Stimulated activated CD4-positive, alpha-beta T cell treated with anti-CD3 and anti-CD28 coated beads, Interleukin-1b, Interleukin-23, amount 100 ng/mL, for 24 hours (primary cell): ENCODE measurements around the gene MPDZ.

Experiments
- DNase-seq, 4 experiments: peaks; one replicate each; pipeline ENCODE4 v3.0.0-alpha.2; 2020; ENCODE audit warnings: low read depth in 4 of 4, low spot score in 1 of 4

MPDZ gene

DNA sequence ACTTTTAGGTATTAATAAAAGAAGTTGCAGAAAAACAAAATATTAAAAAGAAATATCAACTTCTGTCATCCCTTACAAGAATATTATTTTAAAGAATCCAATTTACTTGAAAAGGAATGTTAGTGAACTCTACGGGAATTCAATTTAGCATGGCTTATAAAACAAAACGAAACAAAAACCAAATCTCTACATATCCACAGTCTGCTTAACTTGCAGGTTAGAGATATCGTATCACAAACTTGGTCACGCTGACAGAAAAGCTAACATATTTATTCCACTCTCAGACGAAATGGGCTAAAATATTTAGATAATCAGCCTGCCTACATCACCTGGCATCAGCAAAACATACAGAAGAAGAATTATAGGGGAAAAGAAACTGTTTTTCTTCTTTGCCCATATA lies 92.7 kb downstream of the MPDZ start:
- no peak for DNase-seq

DNA sequence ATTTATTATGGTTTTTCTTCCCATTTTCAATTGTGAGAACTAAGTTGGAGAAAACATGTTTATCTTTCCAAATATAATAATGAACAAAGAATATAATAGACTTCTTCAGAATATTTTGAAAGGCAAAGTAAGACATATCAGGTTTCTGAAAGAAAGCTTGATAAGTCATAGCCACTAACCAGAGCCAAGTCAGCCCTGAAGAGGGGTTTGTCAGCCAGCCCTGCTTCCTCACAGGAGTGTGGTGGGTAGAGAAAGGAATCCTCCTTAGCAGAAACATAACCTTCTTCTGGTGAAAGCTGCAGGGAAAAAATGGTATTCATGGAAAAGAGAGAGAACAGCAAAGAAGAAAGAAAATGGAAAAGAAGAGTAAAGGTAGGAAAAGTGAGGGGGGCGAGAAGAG lies 93.4 kb downstream of the MPDZ start:
- DNase-seq: no peak

DNA sequence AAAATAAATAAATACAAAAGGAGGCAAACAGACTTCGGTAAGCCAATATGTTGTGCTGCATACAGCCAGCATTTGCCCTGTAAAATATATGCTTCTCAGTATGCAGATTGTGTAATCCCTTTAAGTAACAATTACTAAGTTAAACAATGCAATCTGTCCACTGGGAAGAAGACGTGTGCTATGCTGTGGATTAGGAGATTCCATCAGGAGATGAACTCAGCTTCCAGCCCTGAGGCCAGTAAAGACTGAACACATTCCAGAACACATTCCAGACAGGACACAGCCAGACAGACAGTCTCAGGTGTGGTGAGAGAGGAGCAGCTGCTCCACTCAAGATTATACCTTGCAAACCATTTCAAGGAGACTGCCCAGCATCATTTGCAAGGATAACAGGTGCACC lies 97.8 kb downstream of the MPDZ start:
- DNase-seq: no peak

DNA sequence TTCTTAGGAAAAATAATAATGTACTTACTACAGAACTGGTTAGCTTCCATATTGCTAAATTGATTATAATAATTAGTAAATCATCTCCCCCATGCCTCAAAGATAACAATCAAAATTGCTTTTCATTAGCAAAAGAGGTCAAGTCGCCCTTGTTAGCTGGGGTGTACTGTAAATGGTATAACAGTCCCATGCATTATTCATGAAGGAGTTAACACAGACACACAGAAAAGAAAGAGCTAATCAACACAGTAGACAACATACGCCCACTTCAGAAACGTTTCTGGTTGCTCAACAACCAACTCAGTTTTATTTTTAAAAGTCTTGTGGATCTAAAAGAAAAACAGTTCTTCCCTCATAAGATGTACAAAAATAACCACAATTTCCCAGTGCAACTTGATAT lies 100.2 kb downstream of the MPDZ start:
- no peak for DNase-seq

DNA sequence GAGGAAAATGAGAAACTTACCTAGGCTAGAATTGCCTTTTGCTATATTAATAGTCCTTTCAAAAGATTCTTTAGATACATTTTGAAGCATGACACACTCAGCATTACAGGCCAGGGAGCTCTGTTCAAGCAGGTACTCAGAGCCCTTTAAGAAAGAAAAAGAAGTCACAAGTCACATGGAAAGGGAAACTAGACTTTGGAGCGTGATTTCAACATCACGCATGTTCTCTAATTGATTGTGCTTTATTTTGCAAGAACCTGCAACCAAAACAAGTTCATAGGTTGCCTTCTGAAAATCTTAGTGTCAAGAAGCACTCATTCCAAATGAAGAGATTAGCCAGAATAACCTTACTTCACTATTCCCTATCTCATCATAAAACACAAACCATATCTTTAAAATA lies 103.8 kb downstream of the MPDZ start:
- no peak for DNase-seq

DNA sequence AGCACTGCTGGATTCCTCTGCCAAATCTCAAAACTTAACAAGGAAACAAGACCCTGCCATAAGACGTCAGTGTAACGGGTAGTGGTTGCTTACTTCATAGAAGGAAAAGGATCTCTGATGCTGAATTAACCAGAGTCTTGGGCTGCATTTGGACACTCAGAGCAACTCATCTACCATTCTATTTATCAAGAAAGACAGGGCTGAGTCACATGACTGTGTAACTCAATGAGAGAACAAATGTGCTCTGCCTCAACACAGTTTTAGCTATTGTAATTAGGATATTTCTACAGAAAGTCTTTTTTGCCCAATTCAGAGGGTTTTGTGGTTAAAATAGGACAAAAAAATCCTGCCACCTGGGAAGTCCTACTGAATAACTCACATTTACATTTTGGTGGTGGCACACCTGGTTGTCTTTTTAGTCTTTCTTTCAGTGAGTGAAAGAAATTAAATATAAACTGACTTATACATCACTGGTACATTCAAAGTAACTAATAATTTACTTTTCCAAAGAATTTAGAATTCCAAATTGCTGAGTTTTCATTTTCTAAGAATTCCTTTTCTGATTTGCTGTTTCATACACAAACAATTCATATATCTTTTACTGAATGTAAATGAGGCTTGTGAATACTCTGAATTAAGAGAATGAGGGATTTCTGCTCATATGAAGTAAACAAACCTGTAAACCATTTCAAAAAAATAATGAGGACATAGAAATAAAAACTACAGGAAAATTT lies 104.4 kb downstream of the MPDZ start:
- DNase-seq: no peak

DNA sequence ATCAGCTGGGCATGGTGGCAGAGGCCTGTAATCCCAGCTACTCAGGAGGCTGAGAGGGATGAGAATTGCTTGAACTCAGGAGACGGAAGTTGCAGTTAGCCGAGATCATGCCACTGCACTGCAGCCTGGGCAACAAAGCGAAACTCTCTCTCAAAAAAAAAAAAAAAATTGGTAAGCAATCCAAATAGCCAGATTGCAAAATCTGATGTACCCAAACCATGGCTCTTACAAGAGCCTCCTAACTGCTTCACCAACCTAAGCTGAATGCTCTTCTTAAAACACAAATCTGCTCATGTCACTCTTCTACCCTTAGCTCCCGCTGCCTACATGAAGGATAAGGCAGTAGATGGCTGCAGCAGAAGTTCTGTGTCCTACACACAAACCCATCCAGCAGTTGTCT lies 105.9 kb downstream of the MPDZ start:
- no peak for DNase-seq

DNA sequence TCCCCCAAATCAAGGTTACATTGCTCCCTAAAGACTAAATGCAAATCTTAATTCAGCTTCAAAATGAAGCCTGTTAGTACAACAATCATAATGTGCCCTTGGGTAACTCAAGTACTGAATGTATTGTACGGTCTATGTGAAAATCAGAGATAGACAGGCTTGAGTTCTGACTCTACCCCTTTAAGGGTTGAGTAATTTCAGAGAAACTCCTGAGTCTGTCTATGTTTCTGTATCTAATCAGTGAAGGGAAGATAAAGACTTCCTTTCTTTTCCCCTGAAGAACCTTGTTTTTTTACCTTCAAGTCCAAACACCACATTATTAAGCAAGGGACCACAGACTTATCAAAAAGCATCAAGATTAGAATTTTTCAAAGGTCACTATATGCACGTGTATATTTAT lies 108.2 kb downstream of the MPDZ start:
- no peak for DNase-seq

DNA sequence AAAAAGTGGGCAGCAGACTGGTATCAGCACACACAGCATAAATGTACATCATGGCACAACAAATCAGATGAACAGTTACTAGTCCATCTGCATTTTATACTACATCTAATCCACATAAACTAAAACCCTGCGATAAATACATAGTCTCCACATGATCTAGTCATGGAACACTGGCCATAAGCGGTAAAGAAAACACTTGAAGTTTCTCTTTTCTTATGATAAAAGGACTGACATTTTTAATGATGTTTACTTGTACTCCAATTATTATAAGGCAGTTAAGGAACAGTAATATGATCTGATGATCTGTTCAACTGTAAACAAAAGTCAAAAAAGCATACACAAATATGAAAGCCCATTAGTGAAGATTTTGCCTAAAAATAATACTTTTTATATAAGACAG lies 112.5 kb downstream of the MPDZ start:
- DNase-seq: no peak

DNA sequence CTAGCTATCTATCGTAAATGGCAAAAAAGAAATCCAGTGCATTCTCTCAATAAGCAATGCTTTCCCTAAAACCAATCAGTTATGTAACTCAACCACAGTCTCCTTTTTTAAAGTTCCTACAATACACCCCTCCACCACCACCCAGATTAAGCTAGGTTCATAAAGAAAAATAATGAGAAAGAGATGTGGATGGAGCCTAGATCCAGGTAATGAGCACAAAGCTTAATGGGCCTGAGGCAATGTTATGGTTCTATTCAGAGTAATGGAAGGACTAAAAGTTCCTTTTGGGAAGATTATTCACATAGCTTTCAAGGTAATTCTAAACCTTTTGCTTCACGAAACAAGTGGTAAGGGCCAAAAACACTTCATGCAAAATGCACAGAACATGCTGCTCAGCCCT lies 113.5 kb downstream of the MPDZ start:
- no peak for DNase-seq

DNA sequence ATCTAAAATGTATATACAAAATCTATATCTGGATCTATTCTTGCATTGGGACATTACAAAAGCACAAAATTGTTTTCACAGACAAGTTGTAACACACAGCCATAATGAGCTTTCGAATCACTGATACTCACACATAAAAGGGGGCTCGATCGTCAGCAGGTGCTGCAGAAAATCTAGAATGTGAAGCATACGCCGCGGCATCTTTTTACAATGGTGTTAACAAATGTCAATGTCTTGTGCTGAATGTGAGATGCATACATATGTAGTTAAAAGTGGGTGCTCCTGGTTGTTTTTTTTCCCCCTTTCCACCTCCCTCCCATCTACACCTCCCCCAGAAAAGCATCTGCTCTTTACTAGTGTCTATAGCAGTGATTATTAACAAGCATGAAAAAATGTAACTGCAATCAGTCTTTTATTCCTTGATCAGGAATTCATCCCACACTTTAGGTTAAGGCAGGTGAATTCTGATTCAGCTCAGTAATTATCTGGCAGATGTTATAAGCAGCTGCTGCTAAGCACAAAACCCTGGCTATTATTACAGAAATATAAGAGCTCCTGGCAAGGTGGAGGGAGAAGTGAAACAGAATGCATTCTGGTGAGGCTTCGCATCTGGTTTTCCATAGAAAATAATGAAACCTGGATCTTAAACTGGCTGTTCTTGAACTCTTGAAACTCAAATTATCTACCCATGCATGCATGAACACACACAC lies 114.1 kb downstream of the MPDZ start:
- DNase-seq: no peak

DNA sequence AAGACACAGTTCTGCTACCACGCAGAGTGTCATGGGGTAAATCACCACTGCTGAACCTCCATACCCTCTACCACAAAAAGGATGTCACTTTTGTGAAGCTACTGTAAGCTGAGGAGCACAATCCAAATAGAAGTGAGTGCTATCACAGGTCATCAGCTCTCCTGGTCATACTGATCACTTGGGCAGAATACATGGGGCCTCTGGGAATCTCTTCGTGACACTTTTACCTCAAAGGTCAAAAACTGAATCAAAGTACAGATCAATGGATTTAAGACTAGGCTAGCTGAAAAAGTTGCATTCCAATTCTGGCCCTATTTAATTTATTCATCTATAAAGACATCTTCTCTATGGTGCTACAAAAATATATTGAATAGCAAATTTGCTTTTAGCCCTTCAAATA lies 115.5 kb downstream of the MPDZ start:
- no peak for DNase-seq

DNA sequence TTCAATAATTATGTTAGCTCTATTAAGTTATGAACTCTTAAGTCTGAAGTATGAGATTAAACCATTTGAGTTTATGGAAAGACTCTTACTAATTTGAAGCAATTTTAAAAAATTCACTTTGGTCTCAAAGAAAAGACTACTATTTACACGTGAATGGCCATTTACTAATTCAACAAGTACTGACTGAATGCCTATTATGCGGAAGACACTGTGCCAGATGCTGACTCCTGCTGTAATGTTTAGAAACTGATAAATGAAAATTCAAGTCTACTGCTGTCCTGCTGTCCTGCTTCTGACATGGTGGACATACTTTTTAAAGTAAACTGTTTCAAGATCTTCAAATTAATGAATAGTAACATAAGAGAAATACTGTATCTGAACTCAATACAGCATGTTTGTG lies 116.2 kb downstream of the MPDZ start:
- no peak for DNase-seq

DNA sequence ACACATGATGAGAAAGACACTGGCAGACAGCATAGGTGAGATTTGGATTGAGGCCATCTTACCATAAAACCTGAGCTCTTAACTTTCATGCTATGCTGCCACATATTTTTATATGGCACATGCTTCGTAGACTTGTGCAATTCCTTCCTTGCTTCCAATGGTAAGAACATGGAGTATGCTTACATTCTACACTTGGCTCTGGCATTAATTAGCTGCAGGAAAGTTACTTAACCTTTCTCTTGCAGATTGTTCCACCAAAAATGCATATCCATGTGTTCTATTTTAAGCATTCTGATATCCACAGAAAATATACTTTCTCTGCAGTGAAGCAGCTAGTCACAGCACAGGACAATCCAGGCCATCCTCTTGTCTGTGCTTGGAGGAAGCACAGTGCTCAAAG lies 119.4 kb downstream of the MPDZ start:
- no peak for DNase-seq

DNA sequence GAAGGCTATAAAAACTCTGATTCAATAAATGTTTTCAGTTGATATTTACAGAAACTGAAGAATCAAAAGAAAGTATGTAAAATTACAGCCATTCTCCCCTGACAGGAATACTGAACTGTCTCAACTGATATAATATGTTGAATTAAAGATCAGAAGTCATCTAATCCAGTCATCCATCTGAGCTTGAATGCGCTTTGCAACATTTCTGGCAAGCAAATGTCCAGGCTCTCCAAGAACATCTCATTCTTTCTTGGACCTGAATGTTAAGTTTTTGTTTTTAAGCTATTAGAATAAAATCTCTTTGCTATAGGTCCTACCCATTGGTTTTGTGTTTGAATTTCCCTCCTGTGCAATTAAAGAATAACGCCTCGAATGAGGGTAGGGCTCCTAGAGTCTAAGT lies 120.5 kb downstream of the MPDZ start:
- no peak for DNase-seq

DNA sequence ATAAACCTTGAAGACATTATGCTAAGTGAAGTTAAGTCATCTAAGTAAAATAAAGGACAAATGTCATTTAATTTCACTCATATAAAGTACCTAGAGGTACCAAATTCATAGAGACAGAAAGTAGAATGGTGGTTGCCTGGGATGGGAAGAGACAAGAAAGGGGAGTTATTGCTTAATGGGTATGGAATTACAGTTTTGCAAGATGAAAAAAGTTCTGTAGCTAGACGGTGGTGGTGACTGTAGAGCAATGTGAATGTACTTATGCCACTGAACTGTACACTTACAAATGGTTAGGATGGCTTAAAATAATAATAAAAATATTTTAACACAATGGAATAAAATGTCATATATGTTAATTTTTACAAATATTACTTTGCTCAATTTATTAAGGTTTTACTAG lies 128.0 kb downstream of the MPDZ start:
- no peak for DNase-seq

DNA sequence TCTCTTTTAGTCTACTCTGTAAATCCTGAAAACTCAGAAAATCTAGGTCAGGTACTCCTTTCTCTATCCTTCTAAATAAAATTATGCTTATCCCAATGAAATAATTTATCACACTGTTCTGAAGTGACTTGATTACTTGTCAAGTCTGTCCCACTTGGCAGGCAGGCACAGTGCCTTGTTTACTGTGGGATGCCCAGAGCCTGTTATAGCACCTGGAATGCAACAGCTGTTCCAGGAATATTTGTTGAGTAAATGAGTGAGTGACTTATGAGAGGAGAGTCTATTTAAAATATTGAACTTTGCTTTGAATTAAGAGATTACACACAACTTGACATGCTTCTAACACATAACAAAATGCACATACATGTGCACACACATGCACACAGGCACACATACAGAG lies 130.0 kb downstream of the MPDZ start:
- DNase-seq: no peak

DNA sequence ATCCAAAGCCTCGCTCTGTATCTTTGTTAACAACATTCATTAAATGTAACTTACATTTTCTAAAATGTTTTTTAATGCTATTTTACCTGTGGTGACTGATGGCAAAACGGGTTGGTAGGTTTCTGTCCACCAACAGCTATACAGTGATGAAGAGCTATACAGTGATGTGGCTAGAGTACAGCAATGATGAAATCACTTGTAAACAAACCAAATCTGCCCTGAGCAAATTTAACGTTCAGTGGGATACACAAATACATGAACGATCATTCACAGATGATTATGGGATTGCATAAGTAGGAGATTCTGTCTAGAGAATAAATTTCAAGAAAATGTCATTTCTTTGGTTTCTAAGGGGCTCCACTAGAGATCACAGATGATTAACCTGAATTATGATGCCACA lies 132.7 kb downstream of the MPDZ start:
- DNase-seq: no peak

DNA sequence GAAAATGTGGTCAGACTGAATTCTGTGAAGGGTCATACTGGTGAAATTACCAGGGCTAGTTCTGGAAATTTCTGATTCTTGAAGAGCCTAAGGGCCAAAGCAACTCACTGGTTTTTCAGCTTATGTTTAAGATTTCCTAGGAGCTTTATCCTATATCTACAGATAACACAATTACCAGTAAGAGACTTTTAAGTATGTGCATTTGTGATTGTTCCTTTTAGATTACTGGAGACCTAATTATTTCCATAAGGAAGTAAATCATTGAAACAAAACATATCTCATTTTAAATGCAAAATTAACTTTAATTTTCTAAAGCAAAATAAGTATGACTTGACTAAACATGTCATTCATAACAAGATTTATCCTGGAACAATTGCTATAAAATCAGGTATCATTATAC lies 134.2 kb downstream of the MPDZ start:
- DNase-seq: no peak

DNA sequence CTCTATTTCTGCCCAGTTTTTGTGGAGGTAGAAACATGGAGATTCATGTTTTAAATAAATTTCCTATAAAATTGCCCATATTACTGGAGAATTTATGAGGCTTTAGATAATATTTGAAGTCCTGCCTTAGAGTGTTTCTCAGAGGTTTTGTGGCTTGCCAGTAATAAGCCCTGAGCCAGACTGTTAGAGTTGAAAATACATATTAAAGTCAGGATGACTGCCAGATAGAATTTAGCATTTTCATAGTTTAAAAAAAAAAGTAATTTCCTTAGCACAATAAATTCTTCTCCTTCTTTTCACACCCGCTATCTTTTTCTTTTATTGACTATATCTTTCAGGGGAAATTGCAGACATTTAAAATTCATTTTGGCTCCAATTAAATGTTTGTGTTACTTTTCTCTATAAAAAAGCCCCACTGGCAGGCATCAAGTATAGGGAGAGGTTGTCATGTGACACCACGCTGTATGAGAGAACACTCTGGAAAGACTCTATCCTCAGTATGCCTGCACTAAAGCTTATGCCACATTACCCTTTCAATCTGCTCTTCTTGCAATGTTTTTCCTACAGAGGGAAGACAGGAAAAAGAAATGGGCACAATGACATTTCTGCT lies 135.2 kb downstream of the MPDZ start:
- no peak for DNase-seq

DNA sequence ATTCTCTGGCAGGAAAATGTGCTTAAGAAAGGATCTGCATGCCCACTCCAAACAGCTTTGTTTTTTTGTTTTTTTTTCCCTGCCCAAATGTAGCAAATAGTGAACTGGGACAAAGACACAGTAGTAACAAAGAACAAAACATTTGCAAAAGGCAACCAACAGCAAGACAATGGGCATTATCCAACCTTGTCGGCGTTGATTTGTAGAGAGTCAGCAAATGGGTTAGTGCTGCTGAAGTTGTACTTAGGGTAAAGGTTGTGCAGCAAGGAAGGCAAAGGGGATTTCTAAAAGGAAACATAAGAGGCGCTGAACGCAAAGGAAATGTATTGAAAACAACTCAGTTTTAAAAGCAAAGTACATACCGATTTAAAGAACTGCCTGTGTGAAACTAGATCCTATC lies 136.2 kb downstream of the MPDZ start:
- no peak for DNase-seq

DNA sequence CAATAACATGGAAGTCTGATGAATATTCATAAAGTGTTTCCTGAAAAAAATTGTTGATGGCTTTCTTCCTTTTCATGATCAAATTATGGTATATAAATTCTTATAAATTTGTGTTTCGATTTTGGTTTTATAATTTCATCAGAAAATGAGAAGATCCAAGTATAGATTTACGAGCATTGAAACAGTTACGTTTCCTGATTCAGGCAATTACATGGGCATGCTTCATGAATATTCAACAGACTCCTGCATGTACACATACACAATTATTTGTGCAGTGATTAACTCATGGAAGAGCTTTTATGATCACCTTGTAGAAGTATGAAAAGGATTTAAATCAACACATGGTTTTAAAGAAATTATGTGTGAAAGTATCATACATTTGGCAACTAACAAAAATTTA lies 136.7 kb downstream of the MPDZ start:
- DNase-seq: no peak

DNA sequence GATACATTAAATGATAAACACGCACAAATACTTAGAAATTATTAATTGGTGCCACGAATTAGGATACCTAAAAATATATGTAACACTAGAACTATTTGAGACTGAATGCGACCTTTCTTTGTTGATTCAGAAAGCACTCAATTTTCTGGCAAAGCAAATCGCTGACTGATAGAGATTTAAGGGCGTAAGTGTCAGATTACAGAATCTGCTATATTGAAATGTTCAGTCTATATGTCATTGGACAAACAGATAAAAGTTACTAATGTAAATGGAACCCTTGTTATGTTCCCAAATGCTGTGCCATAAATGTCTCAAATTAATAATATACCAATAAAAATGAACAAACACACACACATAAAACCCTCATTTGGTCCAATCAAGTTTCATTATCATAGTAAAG lies 137.9 kb downstream of the MPDZ start:
- DNase-seq: no peak
